Prostate gland (tissue), 2 donors: Measurements from ENCODE around the gene KAZN. TPM values are rescaled to one million over a fixed set of nuclear protein-coding genes. Genes with fewer than 3 reads are reported as not detected.

ENCODE experiments used
- DNase-seq: peaks from one replicate; pipeline ENCODE4 v3.0.0-alpha.2; 2019; ENCODE audit warnings: low spot score
- H3K27ac ChIP-seq, 2 donors: fragments of 200-600 bp; sonication (generic); 2 replicates each; pipeline ENCODE4 v1.5.1; 2017 to 2019
- H3K27me3 ChIP-seq: fragments of 200-600 bp; sonication (generic); replicated peaks from 2 replicates; pipeline ENCODE4 v1.5.1; 2019; ENCODE audit not compliant: insufficient read depth
- H3K36me3 ChIP-seq, 2 donors: fragments of 200-600 bp; sonication (generic); 1 replicate in 1 of 2; 2 replicates in 1 of 2; pipeline versions ENCODE4 v1.5.1 to v1.8.1; 2017 to 2019
- H3K4me1 ChIP-seq: fragments of 200-600 bp; sonication (generic); replicated peaks from 2 replicates; pipeline ENCODE4 v1.5.1; 2019
- H3K4me3 ChIP-seq, 2 donors: fragments of 200-600 bp; sonication (generic); 2 replicates each; pipeline ENCODE4 v1.5.1; 2017 to 2019
- H3K9me3 ChIP-seq: fragments of 200-600 bp; sonication (generic); 2 replicates; pipeline ENCODE4 v1.5.1; 2017
- CTCF ChIP-seq, 4 experiments: fragments of 200-600 bp in 2 of 4; fragments of 450-650 bp in 2 of 4; sonication (generic) in 2 of 4; IDR thresholded peaks; 1 replicate in 3 of 4; 2 replicates in 1 of 4; pipeline ENCODE4 v1.5.1; 2016 to 2019; ENCODE audit warnings: antibody characterized with exemption in 4 of 4, mild to moderate bottlenecking in 2 of 4, moderate library complexity in 2 of 4
- POLR2A ChIP-seq: fragments of 450-650 bp; IDR thresholded peaks from one replicate; pipeline ENCODE4 v1.6.1; 2016; ENCODE audit warnings: antibody characterized with exemption, mild to moderate bottlenecking
- POLR2AphosphoS5 ChIP-seq: sonication (generic); formaldehyde crosslinking; IDR thresholded peaks from one replicate; pipeline ENCODE4 v1.6.1; 2017; ENCODE audit warnings: antibody characterized with exemption
- WGBS: methylation state at CpG from one replicate; pipeline ENCODE4 v1.1.5; 2018; 5-methylcytosine and 5-hydroxymethylcytosine counted together
- intact Hi-C: fragments of 100-400 bp; cut with DNase I; formaldehyde crosslinking; loops from one replicate; pipeline ENCODE4 v1.14.2; 2022
- total RNA-seq, 2 donors: library from RNA; depleted of rRNA; stranded (reverse); fragments of >200 nt; gene quantifications; one replicate each; pipeline ENCODE4 v1.1.0, GENCODE V29; 2016

Gene KAZN
- total RNA-seq, 2 donors from 2014 or later: 8.3 to 12.7 TPM

GRCh38 chr1:14788080-14788479 lies 189.6 kb downstream of the KAZN start:
- no peaks in the 10 kb centered on the region for H3K27me3 ChIP-seq
- H3K4me3 ChIP-seq: no peak overlapping the region
- DNase-seq: no peak
- intact Hi-C loops: no loop called here
- no peak overlapping the region for H3K27ac ChIP-seq
- no peaks in the 10 kb centered on the region for H3K9me3 ChIP-seq
- 78% methylated on average over 7 of the region's 7 CpGs for WGBS
- H3K4me1 ChIP-seq: no peaks in the 10 kb centered on the region
- H3K36me3 ChIP-seq: no peaks in the 10 kb centered on the region
- TF ChIP-seq CTCF (IDR thresholded peaks at IDR 0.05) (no peak), POLR2AphosphoS5 (no peak), POLR2A (no peak)

GRCh38 chr1:14790982-14791381 lies 192.5 kb downstream of the KAZN start:
- 88% methylated on average over 7 of the region's 7 CpGs for WGBS
- no peak for TF ChIP-seq POLR2A
- TF ChIP-seq CTCF (IDR thresholded peaks at IDR 0.05): no peak
- TF ChIP-seq POLR2AphosphoS5: no peak
- intact Hi-C loops: no loop called here

GRCh38 chr1:14791654-14792053 lies 193.2 kb downstream of the KAZN start:
- no peak for DNase-seq
- Histone ChIP-seq H3K36me3 (no peaks in the 10 kb centered on the region), H3K4me3 (no peak overlapping the region), H3K9me3 (no peaks in the 10 kb centered on the region), H3K27me3 (no peaks in the 10 kb centered on the region), H3K27ac (no peak overlapping the region), H3K4me1 (no peaks in the 10 kb centered on the region)
- intact Hi-C loops: no loop called here
- WGBS: 75% methylated on average over 14 of the region's 14 CpGs
- no peak for TF ChIP-seq POLR2A
- no peak for TF ChIP-seq CTCF (IDR thresholded peaks at IDR 0.05)

More at GRCh38 chr1:14790982-14791381, 192.5 kb downstream of the KAZN start:
- Histone ChIP-seq H3K4me3 (no peak overlapping the region), H3K9me3 (no peaks in the 10 kb centered on the region), H3K27ac (no peak overlapping the region), H3K36me3 (no peaks in the 10 kb centered on the region), H3K27me3 (no peaks in the 10 kb centered on the region), H3K4me1 (no peaks in the 10 kb centered on the region)
- no peak for DNase-seq

GRCh38 chr1:14794136-14794768 lies 195.8 kb downstream of the KAZN start:
- no peak for DNase-seq
- TF ChIP-seq POLR2A (no peak), POLR2AphosphoS5 (no peak), CTCF (IDR thresholded peaks at IDR 0.05) (no peak)
- no peak overlapping the region for H3K27ac ChIP-seq
- H3K4me1 ChIP-seq: no peaks in the 10 kb centered on the region
- intact Hi-C loops: no loop called here
- 84% methylated on average over 7 of the region's 7 CpGs for WGBS
- H3K27me3 ChIP-seq: no peaks in the 10 kb centered on the region
- no peaks in the 10 kb centered on the region for H3K36me3 ChIP-seq
- no peaks in the 10 kb centered on the region for H3K9me3 ChIP-seq
- no peak overlapping the region for H3K4me3 ChIP-seq

- Histone ChIP-seq H3K4me3 (no peak overlapping the region), H3K9me3 (no peaks in the 10 kb centered on the region), H3K27me3 (no peaks in the 10 kb centered on the region), H3K36me3 (no peaks in the 10 kb centered on the region), H3K4me1 (no peaks in the 10 kb centered on the region), H3K27ac (no peak overlapping the region)
- no peak for DNase-seq
- intact Hi-C loops: no loop called here
- no peak for TF ChIP-seq POLR2AphosphoS5
- TF ChIP-seq POLR2A: no peak
- TF ChIP-seq CTCF (IDR thresholded peaks at IDR 0.05): no peak
- 94% methylated on average over 5 of the region's 5 CpGs for WGBS
These were observed 196.4 kb downstream of the KAZN start for GRCh38 chr1:14794906-14795305.
